ENCODE data around the gene INAFM2.

GRCh38 chr15:40366457-40367370, 43.2 kb downstream of the INAFM2 start:
- TF ChIP-seq EZH2 (IDR thresholded peaks at IDR 0.05) = no peak
- TF ChIP-seq CTCF (IDR thresholded peaks at IDR 0.05 in 2 of 3, conservative IDR thresholded peaks at IDR 0.05 in 1 of 3; ENCODE audit: borderline replicate concordance in 1 of 3, insufficient read depth in 1 of 3, low read depth in 2 of 3, low read length in 2 of 3) = no peak
- no peak for TF ChIP-seq REST (IDR thresholded peaks at IDR 0.05; ENCODE audit: low read depth)
- TF ChIP-seq ZNF274 (IDR thresholded peaks at IDR 0.05; ENCODE audit: low read depth, low read length) = no peak
- no peak for TF ChIP-seq TCF7L2 (IDR thresholded peaks at IDR 0.05; ENCODE audit: borderline replicate concordance, extremely low read depth, insufficient read depth, insufficient read length)
- TF ChIP-seq POLR2A (IDR thresholded peaks at IDR 0.05; ENCODE audit: borderline replicate concordance, extremely low read depth, insufficient read depth, insufficient read length) = no peak
- no peak for TF ChIP-seq YY1 (IDR thresholded peaks at IDR 0.05; ENCODE audit: extremely low read depth, insufficient replicate concordance, low read depth, low read length)

Measured in HCT116 (cell line).